Measurements from ENCODE around the gene KCNB1. TPM values are rescaled to one million over a fixed set of nuclear protein-coding genes. Genes with fewer than 3 reads are reported as not detected.

Gene KCNB1
- total RNA-seq, 4 donors from 2014 or later: 3.9 to 11.7 (median 6.7) TPM

DNA sequence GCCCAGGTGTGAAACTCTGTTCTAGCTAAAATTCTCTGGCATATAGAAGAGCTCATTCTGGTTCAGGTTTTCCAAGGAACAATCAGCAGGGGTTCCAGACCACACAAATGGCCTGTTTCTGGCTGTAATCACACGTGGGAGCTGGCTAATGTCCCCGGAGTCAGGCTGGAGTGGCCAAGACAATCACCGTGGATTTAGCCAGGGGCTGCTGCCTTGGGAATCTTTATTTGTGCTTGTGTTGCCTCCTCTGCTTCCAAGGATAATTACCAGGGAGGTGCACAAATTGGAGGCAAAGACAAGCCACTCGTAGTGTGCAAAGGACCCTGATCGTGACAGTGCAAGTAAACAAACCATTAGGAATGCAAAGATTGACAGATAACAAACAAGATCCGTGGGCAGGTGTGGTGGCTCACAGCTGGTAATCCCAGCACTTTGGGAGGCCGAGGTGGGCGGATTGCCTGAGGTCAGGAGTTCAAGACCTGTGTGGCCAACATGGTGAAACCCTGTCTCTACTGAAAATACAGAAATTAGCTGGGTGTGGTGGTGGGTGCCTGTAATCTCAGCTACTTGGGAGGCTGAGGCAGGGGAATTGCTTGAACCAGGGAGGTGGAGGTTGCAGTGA is 77.3 kb downstream of the KCNB1 start:
- DNase-seq (ENCODE audit: low spot score in 2 of 2): no peak
- no peaks in the 10 kb centered on the region for H3K9me3 ChIP-seq
- H3K36me3 ChIP-seq: no peaks in the 10 kb centered on the region
- WGBS, 2 donors: 29 to 33% methylated on average over 8 of the region's 8 CpGs
- H3K27me3 ChIP-seq: no peaks in the 10 kb centered on the region
- H3K27ac ChIP-seq: no peak overlapping the region
- H3K4me1 ChIP-seq: peaks cover 0 to 21% (median 7%) of the 10 kb centered on the region in 4 donors
- H3K4me3 ChIP-seq: no peak overlapping the region
- TF ChIP-seq POLR2A (IDR thresholded peaks at IDR 0.05) (no peak), CTCF (IDR thresholded peaks at IDR 0.05) (no peak), EP300 (IDR thresholded peaks at IDR 0.05) (no peak)

DNA sequence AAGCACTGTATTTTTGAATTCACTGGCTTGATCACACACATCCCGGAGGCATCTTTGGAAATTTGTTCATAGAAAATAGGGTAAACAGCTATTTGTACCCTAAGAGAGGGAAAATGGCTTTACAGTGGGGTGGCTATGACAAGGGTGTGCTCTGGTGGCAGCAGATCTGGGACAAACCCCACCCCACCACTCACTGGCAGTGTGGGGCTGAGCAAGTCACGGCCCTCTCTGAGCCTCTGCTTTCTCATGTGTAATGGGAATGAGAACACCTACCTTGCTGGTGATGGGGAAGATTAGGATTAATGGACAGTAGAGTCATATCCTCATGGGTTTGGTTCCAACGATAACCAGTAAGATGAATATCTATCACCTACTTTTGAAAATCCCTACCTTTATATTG is 78.0 kb downstream of the KCNB1 start:
- Histone ChIP-seq H3K27me3 (no peaks in the 10 kb centered on the region), H3K9me3 (no peaks in the 10 kb centered on the region), H3K27ac (no peak overlapping the region), H3K4me3 (no peak overlapping the region), H3K4me1 (peaks cover 0 to 28% (median 11%) of the 10 kb centered on the region in 4 donors), H3K36me3 (no peaks in the 10 kb centered on the region)
- no peak for DNase-seq (ENCODE audit: low spot score in 2 of 2)
- TF ChIP-seq CTCF (IDR thresholded peaks at IDR 0.05): no peak
- TF ChIP-seq POLR2A (IDR thresholded peaks at IDR 0.05): no peak
- TF ChIP-seq EP300 (IDR thresholded peaks at IDR 0.05): no peak
- WGBS, 2 donors: 89 to 96% methylated on average over 3 of the region's 3 CpGs

DNA sequence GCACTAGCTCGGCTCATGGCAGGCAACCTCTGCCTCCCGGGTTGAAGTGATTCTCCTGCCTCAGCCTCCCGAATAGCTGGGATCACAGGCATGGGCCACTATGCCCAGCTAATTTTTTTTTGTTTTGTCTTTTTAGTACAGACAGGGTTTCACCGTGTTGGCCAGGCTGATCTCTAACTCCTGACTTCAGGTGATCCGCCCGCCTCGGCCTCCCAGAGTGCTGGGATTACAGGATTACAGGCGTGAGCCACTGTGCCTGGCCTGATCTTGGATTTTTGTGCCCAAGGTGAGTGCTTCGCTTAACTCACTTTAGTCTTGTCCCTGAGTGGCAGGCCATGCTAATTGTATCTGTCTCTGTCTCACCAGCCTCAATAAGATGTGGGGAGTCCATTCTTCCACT is 78.6 kb downstream of the KCNB1 start:
- no peaks in the 10 kb centered on the region for H3K27me3 ChIP-seq
- no peaks in the 10 kb centered on the region for H3K36me3 ChIP-seq
- peaks cover 0 to 34% (median 11%) of the 10 kb centered on the region in 4 donors for H3K4me1 ChIP-seq
- DNase-seq (ENCODE audit: low spot score in 2 of 2): no peak
- H3K27ac ChIP-seq: no peak overlapping the region
- TF ChIP-seq CTCF (IDR thresholded peaks at IDR 0.05): no peak
- TF ChIP-seq POLR2A (IDR thresholded peaks at IDR 0.05): no peak
- TF ChIP-seq EP300 (IDR thresholded peaks at IDR 0.05): no peak
- WGBS, 2 donors: 78 to 82% methylated on average over 9 of the region's 9 CpGs
- H3K9me3 ChIP-seq: no peaks in the 10 kb centered on the region
- H3K4me3 ChIP-seq: no peak overlapping the region

DNA sequence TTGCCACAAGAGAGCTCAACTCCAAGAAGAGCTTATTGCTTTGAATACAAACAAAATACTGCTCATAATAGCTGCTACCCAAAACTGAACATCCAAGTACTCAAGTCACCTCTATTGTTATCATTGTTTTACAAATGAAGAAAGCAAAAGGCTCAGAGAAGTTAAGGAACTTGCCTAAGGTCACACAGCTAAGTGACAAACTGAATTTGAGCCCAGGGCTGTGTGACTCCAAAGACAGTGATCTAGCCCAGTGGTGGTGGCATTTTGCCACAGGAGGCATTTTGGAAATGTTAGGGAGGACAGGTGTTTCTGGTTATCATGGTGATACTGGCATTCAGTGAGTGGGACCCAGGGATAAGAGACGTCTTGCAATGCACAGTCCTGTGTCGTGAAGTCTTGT is 79.5 kb downstream of the KCNB1 start:
- no peak for TF ChIP-seq EP300 (IDR thresholded peaks at IDR 0.05)
- TF ChIP-seq POLR2A (IDR thresholded peaks at IDR 0.05): no peak
- no peak for TF ChIP-seq CTCF (IDR thresholded peaks at IDR 0.05)
- peaks cover 0 to 37% (median 11%) of the 10 kb centered on the region in 4 donors for H3K4me1 ChIP-seq
- peak overlapping the region in 2 of 4 donors; percentile 34 to 76 for H3K27ac ChIP-seq
- H3K4me3 ChIP-seq: no peak overlapping the region
- WGBS, 2 donors: 95 to 100% methylated on average over 2 of the region's 2 CpGs
- H3K27me3 ChIP-seq: no peaks in the 10 kb centered on the region
- no peaks in the 10 kb centered on the region for H3K9me3 ChIP-seq
- no peaks in the 10 kb centered on the region for H3K36me3 ChIP-seq
- no peak for DNase-seq (ENCODE audit: low spot score in 2 of 2)

DNA sequence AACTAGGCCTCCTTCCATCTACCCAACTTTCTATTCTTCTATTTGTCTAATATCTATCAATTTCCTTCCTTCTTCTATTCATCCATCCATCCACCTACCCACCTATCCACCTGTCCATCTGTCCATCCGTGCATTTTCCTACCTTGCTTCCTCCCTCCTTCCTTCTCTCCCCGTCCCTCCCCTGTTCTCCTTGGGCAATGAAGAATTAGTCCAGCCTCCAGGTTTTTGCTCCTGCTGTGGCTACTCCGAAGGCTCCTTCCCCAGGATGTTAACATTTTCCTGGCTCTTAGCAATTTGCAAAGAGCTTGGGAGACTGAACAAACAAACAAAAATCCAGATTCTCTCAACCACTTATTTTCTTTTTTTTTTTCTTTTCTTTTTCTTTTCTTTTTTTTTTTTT is 81.6 kb downstream of the KCNB1 start:
- Histone ChIP-seq H3K27ac (peak overlapping the region; percentile 51 to 86 (median 68)), H3K4me3 (no peak overlapping the region), H3K27me3 (no peaks in the 10 kb centered on the region), H3K36me3 (no peaks in the 10 kb centered on the region), H3K4me1 (peaks cover 0 to 44% (median 11%) of the 10 kb centered on the region in 4 donors), H3K9me3 (no peaks in the 10 kb centered on the region)
- no peak for TF ChIP-seq POLR2A (IDR thresholded peaks at IDR 0.05)
- TF ChIP-seq CTCF (IDR thresholded peaks at IDR 0.05): no peak
- peak in 1 of 2 donors; percentile 36 for TF ChIP-seq EP300 (IDR thresholded peaks at IDR 0.05)
- DNase-seq (ENCODE audit: low spot score in 2 of 2): peak in 1 of 2 donors; percentile 67
- 33 to 39% methylated on average over 3 of the region's 3 CpGs for whole genome bisulfite sequencing, 2 donors

Data from tibial nerve (tissue), 4 donors.